Body of pancreas (tissue), 4 donors: Measurements from ENCODE around the gene ZNF521.

Source experiments
- CTCF ChIP-seq, 7 experiments: fragments of 450-650 bp in 4 of 7; fragments of 200-600 bp in 3 of 7; sonication (generic) in 3 of 7; IDR thresholded peaks; one replicate each; pipeline ENCODE4 v1.5.1; 2016 to 2019; ENCODE audit warnings: antibody characterized with exemption in 7 of 7
- POLR2A ChIP-seq, 3 donors: fragments of 450-650 bp; IDR thresholded peaks; one replicate each; pipeline ENCODE4 v1.6.1; 2016; ENCODE audit warnings: antibody characterized with exemption in 3 of 3, mild to moderate bottlenecking in 2 of 3

DNA sequence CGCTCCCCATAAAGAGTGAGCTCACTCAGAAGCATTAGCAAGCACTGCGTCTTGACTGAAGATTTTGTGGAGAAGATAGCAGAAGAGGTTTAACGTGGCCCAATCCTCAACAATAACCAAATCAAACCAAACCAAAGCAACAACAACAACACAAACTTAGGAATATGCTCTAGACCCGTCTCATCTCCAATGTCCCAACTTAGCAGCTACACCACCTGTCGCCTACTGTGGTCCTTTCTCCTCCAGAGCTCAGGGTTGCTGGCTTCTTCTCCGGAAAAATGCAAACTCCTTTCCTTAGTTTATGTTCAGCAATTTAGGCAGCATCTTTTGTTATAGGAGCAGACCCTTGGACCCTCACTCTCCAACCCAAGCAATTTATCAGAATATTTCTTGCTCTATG lies 301.4 kb downstream of the ZNF521 start:
- no peak for TF ChIP-seq CTCF (IDR thresholded peaks at IDR 0.05)
- TF ChIP-seq POLR2A (IDR thresholded peaks at IDR 0.05): no peak
